Activated CD8-positive, alpha-beta memory T cell treated with anti-CD3 and anti-CD28 coated beads for 24 hours (primary cell): Measurements from ENCODE around the gene ZFAND6.
"Not testable (repeated sequence)": the region's sequence is repeated elsewhere in the genome, so short reads cannot be mapped to it uniquely, and the experiment has no call there.

Experiments used
- DNase-seq: peaks from one replicate; pipeline ENCODE4 v3.0.0-alpha.2; 2020

Gene ZFAND6

DNA sequence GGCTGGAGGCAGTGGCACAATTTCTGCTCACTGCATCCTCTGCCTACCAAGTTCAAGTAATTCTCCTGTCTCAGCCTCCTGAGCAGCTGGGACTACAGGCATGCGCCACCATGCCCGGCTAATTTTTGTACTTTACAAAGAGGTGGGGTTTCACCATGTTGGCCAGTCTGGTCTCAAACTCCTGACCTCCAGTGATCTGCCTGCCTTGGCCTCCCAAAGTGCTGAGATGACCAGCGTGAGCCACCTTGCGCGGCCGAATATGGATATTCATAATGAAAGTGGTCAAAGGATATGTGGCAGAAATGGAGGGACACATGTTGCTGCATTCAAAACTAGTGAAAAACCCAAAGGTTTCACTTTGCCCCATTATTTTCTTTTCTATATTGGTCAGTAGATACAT lies 40.2 kb downstream of the ZFAND6 start:
- not testable (repeated sequence) for DNase-seq

DNA sequence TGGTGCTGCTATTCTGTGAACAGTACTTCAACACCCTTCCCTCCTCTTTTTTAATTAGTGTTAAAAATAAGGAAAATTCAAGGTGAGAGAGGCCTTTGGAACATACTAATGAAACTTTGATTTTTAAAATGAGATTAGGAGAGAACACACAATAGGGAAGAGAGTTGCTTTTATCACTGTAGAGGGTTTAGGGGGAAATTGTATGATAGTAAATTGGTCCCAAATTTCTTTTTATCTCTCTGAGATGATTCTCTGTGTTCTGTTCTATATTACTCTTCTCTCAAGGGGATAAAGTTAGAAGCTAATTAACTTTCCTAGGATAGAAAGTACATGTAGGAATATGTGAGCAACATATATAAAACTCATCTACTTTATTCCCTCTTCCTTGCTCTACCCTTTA lies 40.8 kb downstream of the ZFAND6 start:
- no peak for DNase-seq

- no peak for DNase-seq
Measured at GRCh38 chr15:80105193-80105592, 45.7 kb downstream of the ZFAND6 start.

DNA sequence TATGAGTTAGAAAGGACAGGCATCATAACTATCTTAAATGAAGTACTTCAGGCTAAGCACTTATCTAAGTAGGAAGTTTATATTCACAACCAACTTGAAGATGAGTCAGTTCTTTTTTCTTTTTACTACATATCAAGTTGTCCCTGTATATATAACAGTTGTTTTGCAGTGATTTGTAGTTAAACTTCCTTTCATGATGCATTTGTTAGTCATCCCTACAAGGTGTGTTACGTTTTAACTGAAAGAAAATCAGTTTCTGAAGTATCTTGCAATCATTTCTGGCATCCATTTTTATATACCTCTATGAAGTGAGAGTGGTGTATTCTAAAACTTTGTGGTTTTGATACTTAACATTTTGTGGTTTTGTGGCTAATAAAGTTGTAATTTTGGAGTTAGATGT lies 46.1 kb downstream of the ZFAND6 start:
- no peak for DNase-seq

GRCh38 chr15:80106051-80106450 lies 46.6 kb downstream of the ZFAND6 start:
- no peak for DNase-seq

- DNase-seq, result no peak
Measured at GRCh38 chr15:80107204-80107603, 47.7 kb downstream of the ZFAND6 start.

- DNase-seq, result no peak
Measured at GRCh38 chr15:80107774-80108173, 48.3 kb downstream of the ZFAND6 start.

- no peak for DNase-seq
Measured at GRCh38 chr15:80109388-80109787, 49.9 kb downstream of the ZFAND6 start.

GRCh38 chr15:80110920-80111319 lies 51.4 kb downstream of the ZFAND6 start:
- no peak for DNase-seq

DNA sequence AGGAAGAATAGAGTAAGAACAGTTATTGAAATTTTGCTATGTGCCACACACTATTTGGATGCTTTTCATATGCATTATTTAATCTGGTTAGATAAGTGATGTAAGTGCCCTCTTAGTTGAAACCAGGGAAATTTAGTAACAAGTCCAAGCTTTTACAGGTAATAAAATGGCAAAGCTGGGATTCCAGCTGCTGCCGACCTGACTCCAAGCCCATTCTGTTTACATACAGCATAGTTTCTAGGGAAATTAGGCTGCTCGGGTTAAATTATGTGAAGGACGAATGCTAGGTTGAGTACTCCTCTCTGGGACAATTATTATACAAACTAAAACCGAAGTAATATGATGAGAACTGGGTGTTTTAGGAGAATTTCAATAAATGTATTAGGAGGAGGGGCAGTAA lies 54.6 kb downstream of the ZFAND6 start:
- DNase-seq, result no peak

- no peak for DNase-seq
Measured at GRCh38 chr15:80115021-80115420, 55.5 kb downstream of the ZFAND6 start.

DNA sequence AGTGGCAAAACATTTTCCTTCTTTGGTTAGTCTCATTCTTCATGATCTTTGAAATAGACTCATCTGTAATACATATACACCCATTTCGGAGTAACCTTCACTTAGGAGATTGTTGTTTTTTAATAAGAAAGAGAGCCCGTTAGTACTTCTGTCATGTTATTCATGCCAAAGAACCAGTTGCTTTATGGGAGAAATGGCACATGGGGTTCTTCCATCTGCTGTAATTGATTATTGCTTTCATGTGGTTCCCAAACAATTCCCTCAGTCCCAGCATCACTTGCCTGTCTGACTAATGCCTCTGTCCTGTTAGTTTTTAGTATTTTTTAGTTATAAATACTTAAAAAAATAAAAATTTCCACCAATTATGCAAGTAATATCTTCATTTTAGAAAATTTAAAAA lies 59.5 kb downstream of the ZFAND6 start:
- no peak for DNase-seq

GRCh38 chr15:80120636-80121035 lies 61.2 kb downstream of the ZFAND6 start:
- no peak for DNase-seq

DNA sequence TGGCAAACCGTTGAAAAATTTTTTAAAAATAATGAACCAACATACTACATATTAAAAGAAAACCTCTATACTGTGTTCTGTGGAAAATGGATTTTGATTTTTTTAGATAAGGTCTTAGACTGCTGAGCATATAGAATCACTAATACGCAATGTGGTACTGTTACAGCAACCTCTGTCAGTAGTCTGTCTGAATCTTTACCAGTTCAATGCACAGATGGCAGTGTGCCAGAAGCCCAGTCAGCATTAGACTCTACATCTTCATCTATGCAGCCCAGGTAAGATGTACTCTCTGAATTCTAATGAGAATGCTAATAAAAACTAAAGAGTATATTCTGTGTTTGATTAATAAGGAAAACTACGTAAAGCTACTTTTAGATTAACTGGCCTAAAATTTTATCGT lies 62.1 kb downstream of the ZFAND6 start:
- no peak for DNase-seq

DNA sequence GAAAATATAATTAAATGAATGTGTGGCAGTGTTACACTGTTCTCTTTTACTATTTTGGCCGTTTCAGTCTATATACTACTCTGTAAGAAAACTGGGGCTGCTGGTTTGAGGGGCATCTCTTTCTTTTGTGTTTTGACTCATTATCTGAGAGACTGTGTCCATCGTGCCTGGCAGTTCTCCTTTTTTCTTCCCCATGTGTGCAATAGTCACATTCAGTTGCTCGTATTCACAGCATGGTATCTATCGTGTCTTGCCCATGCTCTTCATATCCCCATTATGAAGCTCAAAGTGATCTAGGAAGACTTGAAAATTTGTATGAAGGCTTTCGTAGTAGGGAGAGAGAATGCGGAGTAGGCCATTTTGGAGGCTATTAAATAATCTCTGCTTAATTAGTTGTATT lies 63.6 kb downstream of the ZFAND6 start:
- DNase-seq, result no peak

DNA sequence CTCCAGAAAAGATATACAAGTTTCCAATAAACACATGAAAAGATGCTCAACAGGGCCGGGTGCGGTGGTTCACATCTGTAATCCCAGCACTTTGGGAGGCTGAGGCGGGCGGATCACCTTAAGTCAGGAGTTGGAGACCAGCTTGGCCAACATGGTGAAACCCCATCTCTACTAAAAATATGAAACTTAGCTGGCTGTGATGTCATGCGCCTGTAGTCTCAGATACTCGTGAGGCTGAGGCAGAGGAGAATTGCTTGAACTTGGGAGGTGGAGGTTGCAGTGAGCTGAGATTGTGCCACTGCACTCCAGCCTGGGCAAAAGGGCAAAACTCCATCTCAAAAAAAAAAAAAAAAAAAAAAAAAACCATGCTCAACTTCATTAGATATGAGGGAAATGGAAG lies 67.8 kb downstream of the ZFAND6 start:
- DNase-seq, result not testable (repeated sequence)

GRCh38 chr15:80127911-80128310 lies 68.4 kb downstream of the ZFAND6 start:
- DNase-seq, result no peak

- no peak for DNase-seq
Measured at GRCh38 chr15:80132382-80132781, 72.9 kb downstream of the ZFAND6 start.

DNA sequence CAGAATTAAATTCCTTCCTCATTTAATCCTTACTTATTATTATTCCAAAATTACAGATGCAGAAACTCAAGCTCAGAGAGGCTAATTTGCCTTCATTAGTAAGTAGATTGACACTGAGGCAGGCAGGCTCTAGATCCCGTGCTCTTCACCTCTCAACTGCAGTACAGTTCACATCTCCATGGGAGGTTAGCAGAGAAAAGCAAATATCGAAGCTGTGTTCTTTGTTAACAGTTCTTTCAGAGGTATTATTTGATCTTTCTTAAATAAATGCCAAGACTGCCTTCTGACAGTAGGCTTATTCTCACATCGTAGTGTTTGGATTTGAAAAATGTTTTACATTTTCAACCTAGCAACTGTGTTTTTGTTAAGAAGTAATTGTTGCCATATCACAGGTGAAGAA lies 77.4 kb downstream of the ZFAND6 start:
- DNase-seq, result no peak

GRCh38 chr15:80138961-80139360 lies 79.5 kb downstream of the ZFAND6 start:
- DNase-seq, result no peak

GRCh38 chr15:80140909-80141308 lies 81.4 kb downstream of the ZFAND6 start:
- DNase-seq, result no peak

GRCh38 chr15:80141916-80142598 lies 82.6 kb downstream of the ZFAND6 start:
- DNase-seq, result no peak

DNA sequence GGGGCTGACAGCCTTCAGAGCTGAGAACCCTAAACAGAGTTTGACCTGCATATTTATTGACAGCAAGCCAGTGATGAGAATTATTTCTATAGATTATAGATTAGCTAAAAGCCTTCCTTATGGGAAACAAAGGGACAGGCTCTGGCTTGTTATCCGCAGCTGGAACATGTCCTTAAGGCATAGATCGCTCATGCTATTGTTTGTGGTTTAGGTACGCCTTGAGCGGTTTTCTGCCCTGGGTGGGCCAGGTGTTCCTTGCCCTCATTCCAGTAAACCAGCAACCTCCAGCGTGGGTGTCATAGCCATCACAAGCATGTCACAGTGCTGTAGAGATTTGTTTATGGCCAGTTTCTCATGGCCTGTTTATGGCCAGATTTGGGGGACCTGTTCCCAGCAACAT lies 83.2 kb downstream of the ZFAND6 start:
- DNase-seq, result no peak

GRCh38 chr15:80151148-80151547 lies 91.7 kb downstream of the ZFAND6 start:
- no peak for DNase-seq

GRCh38 chr15:80151576-80151975 lies 92.1 kb downstream of the ZFAND6 start:
- DNase-seq, result no peak
